ENCODE measurements around the gene ANKRD31. TPM values are rescaled to one million over a fixed set of nuclear protein-coding genes. Genes with fewer than 3 reads are reported as not detected.
"Not testable (repeated sequence)": the region's sequence is repeated elsewhere in the genome, so short reads cannot be mapped to it uniquely, and the experiment has no call there.

ANKRD31 gene
- polyA plus RNA-seq, 3 donors, result 0.42 to 0.70 (median 0.54) TPM

DNA sequence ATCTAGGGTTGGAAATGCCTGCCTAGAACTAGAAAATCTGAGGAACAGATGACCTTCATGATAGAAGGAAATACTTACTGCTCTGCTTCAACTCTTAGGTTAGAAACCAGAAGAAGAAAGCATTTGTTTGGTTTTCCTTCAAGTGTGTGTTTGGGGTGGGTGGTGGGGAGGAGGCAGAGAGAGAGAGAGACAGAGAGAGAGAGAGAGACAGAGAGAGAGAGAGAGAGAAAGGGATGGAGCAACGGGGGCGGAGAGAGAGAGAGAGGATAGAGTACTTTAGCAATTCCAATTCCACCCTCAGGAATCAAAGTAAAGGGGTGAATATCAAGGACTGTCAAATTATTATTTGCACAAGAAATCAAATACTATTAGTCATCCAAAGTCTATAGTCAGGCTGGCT is 155.2 kb downstream of the ANKRD31 start:
- no peak for DNase-seq (ENCODE audit: extremely low read depth in 1 of 11, low read depth in 9 of 11, low spot score in 4 of 11)

GRCh38 chr5:75079346-75079745 is 157.3 kb downstream of the ANKRD31 start:
- not testable (repeated sequence) for DNase-seq (ENCODE audit: extremely low read depth in 1 of 11, low read depth in 9 of 11, low spot score in 4 of 11)

- DNase-seq (ENCODE audit: extremely low read depth in 1 of 11, low read depth in 9 of 11, low spot score in 4 of 11), result no peak
These were observed 158.7 kb downstream of the ANKRD31 start for GRCh38 chr5:75078027-75078426.

GRCh38 chr5:75072061-75072460 is 164.6 kb downstream of the ANKRD31 start:
- DNase-seq (ENCODE audit: extremely low read depth in 1 of 11, low read depth in 9 of 11, low spot score in 4 of 11), result no peak

- no peak for DNase-seq (ENCODE audit: extremely low read depth in 1 of 11, low read depth in 9 of 11, low spot score in 4 of 11)
These were observed 165.6 kb downstream of the ANKRD31 start for GRCh38 chr5:75071100-75071499.

DNA sequence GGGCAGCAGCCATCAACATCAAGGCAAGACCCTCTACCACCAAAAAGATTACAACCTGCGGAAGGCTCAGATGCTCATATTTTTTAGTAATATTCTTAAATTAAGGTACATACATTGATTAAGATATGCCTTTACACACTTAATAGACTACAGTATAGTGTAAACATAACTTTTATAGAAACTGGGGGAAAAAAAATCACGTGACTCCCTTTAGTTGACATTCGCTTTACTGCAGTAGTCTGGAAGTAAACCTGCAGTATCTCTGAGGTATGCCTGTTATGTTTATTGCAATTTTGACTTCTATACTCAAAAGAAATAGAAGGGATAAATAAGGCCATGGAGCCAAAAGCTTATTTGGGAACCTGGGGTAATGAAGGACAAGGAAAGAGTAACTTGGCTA is 169.2 kb downstream of the ANKRD31 start:
- DNase-seq (ENCODE audit: extremely low read depth in 1 of 11, low read depth in 9 of 11, low spot score in 4 of 11), result no peak

- no peak for DNase-seq (ENCODE audit: extremely low read depth in 1 of 11, low read depth in 9 of 11, low spot score in 4 of 11)
These were observed 173.7 kb downstream of the ANKRD31 start for GRCh38 chr5:75062925-75063531.

GRCh38 chr5:75059912-75060545 is 176.6 kb downstream of the ANKRD31 start:
- no peak for DNase-seq (ENCODE audit: extremely low read depth in 1 of 11, low read depth in 9 of 11, low spot score in 4 of 11)

GRCh38 chr5:75058986-75059535 is 177.6 kb downstream of the ANKRD31 start:
- no peak for DNase-seq (ENCODE audit: extremely low read depth in 1 of 11, low read depth in 9 of 11, low spot score in 4 of 11)

GRCh38 chr5:75057561-75057960 is 179.1 kb downstream of the ANKRD31 start:
- DNase-seq (ENCODE audit: extremely low read depth in 1 of 11, low read depth in 9 of 11, low spot score in 4 of 11), result no peak

- no peak for DNase-seq (ENCODE audit: extremely low read depth in 1 of 11, low read depth in 9 of 11, low spot score in 4 of 11)
These were observed 180.9 kb downstream of the ANKRD31 start for GRCh38 chr5:75055727-75056144.

DNA sequence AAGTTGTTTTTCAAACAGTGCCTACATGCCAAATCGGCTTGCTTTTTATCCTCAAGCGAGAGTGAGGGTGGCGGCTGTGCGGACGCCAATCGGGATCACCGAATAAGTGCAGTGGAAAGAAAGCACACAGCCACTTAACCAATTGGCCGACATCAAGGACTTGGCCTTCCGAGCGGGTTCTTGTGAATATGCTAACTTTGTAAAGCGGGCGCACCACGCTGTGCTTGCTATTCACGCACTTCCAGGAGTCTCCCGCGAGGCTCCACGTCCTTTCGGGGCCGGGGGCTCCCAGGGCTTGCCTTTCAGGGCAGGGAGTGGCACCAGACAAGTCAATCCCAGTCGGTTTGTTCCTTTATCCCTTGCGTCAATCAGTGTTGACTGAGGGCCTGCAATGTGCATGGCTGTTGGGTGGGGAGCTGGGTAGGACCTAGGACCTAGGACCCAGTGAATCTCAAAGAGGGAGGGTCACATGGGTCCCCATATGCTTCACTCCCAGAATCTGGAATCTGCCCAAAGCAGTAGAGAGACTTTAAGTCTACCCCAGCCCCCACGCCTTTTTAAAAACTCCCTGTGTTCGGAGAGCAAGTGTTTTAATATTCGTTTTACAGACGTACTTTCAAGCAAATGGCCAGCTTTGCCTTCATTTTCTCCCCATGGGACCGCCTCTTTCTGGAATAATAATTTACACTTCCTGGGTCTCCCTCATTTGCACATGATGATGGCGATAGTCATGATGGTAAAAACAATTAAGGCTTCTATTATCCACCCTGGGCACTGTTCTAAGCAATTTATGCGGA is 182.3 kb downstream of the ANKRD31 start:
- DNase-seq (ENCODE audit: extremely low read depth in 1 of 11, low read depth in 9 of 11, low spot score in 4 of 11), result peak in 3 of 11 donors; percentile 35 to 44 (median 37)

DNA sequence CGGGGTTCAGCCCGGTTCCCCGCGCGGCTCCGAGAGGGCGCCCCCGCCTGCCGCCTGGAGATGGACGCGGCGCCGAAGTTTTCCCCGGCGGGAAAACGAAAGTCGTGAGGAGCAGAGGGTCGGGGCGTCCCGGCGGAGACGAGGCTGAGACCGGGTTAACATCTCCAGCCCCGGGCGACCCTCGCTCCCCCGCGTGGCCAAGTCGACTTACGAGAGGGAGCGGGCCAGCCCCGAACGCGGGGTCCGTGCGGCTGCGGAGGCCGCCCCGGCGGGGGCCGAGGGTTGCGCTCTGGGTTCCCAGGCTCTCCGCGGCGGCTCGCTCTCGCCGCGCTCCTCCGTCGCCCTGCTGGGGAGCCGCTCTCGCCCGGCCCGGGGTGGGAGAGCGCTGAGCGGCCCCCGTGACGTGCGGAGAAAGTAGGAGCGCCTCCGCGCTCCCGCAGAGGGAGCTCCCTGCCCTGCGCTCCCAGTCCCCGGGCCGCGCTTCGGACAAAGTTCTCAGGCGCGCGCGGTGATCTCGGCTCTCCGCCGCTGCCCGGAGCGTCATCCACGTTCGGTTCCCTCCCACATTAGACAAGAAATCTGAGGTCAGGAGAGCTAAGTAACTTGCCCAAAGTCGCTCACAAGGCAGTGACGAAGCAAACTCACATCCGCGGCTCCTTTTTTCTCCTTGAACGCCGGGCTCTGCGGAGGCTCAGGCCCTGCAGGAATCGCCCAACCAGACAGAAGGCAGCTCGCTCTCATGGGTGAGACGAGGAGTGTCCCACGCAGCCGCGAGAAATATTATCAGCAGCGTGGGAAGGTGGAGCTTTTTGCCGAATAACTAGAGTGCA is 183.2 kb downstream of the ANKRD31 start:
- peak in 7 of 11 donors; percentile 49 to 70 (median 62) for DNase-seq (ENCODE audit: extremely low read depth in 1 of 11, low read depth in 9 of 11, low spot score in 4 of 11)

DNA sequence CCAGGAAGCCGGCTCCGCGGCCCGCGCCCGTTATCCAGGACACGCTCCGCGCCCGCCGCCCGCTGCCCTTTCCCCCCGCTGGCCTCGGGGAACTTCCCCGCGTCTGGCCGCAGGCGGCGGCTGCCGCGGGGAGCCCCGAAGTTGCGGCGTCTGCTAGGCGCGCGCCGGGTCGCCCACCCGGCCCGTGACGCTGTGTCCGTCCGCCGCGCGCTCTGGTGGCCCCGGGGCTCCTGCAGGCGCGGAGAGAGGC is 183.7 kb downstream of the ANKRD31 start:
- DNase-seq (ENCODE audit: extremely low read depth in 1 of 11, low read depth in 9 of 11, low spot score in 4 of 11), result no peak

DNA sequence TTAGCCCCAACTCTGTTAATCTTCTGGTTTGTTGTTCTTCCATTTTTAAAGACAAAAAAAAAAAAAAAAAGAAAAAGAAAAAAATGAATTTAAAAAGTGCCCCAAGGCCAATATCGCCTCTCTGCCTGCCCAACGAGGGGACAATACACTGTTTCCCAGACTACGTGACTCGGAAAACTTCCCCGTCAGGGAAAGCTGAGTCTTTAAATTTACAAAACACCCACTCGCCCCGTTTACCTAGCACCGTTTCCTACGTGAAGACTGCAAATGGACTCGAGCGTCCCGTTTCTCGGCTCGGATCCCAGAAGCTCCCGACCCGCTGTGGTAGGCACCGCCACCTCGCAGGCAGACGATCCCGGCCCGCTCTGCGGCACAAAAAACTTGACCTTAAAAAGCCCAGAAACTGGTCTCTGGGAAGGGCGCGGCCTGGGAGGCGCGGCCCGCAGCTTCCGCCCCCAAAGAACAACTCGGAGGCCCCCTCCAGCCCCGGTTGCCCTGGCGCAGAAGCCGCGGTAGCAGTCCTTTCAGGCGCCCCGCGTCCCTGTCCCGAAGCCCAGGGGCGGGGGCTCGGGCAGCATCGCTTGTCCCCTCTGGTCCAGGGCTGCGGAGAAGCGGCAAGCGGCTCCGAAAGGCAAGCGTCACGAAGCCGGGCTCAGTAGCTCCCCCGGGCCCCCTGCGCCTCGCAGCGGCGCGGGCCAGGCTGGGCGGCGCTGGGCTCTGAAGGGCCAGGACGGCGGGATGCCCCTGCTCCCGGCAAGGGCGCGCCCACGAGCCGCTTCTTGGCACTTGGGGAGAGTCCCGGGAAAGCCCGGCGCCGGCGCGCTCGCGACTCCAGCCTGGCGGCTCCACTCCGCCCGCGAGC is 184.3 kb downstream of the ANKRD31 start, which contains the start of gene GCNT4:
Gene GCNT4 (minus strand): TSS at position 367 of the 862 bp plus-strand sequence. CDS start 22,521 bp downstream, outside the sequence.
- peak in 5 of 11 donors; percentile 24 to 47 (median 38) for DNase-seq (ENCODE audit: extremely low read depth in 1 of 11, low read depth in 9 of 11, low spot score in 4 of 11)

- no peak for DNase-seq (ENCODE audit: extremely low read depth in 1 of 11, low read depth in 9 of 11, low spot score in 4 of 11)
These were observed 185.4 kb downstream of the ANKRD31 start for GRCh38 chr5:75051217-75051751.

DNA sequence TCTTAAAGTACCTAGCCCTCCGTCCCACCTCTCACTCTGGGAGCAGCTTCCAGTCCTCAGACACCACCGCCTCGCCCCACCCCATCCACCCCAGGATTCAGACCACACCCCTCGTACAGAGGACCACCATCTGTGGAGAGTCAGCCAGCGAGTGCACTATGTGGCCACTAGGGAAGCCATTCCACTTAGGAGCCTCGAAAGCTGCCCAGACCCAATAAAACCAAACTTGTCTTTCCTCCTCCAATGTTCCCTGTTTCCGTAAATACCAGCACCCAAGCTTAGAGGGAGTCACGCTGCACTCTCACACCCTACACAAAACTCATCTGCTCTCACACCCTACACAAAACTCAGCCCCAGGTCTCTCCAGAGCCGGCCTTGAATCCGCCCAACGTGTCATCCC is 186.3 kb downstream of the ANKRD31 start:
- DNase-seq (ENCODE audit: extremely low read depth in 1 of 11, low read depth in 9 of 11, low spot score in 4 of 11), result peak in 1 of 11 donors; percentile 15
